Renal cortex interstitium (tissue), 3 donors: Measurements from ENCODE around the gene ALPG. TPM values are rescaled to one million over a fixed set of nuclear protein-coding genes. Genes with fewer than 3 reads are reported as not detected.

ENCODE experiments used
- polyA plus RNA-seq, 3 donors: library from polyadenylated mRNA; unstranded; fragments of 120-200 nt; gene quantifications; one replicate each; pipeline ENCODE4 v1.2.1, GENCODE V29; 2013; ENCODE audit not compliant: insufficient read length in 3 of 3

ALPG gene
- polyA plus RNA-seq, 3 donors = not detected

Other genes with a start within 250 kb of the ALPG start
- not detected for gene ALPP, start 28.1 kb upstream of the ALPG start, polyA plus RNA-seq
- under 1 TPM in 2 of 3 donors, not detected in 1; 0.06 to 0.07 TPM for gene ALPI, start 49.3 kb downstream of the ALPG start, polyA plus RNA-seq
- gene ECEL1, start 81.0 kb downstream of the ALPG start, polyA plus RNA-seq = 10 to 100 TPM; 13.8 to 27.8 (median 21.4) TPM
- under 1 TPM in 2 of 3 donors, not detected in 1; 0.09 to 0.83 TPM for gene PRSS56, start 113.5 kb downstream of the ALPG start, polyA plus RNA-seq
- gene CHRND, start 119.3 kb downstream of the ALPG start, polyA plus RNA-seq = 1 to 10 TPM in 1 of 3 donors, under 1 TPM in 2; 0.85 to 1.1 (median 0.87) TPM
- gene CHRNG, start 132.8 kb downstream of the ALPG start, polyA plus RNA-seq = 1 to 10 TPM; 1.1 to 1.6 (median 1.2) TPM
- gene TIGD1, start 143.7 kb downstream of the ALPG start, polyA plus RNA-seq = 10 to 100 TPM; 11.9 to 15.2 (median 14.3) TPM
- gene EIF4E2, start 143.8 kb downstream of the ALPG start, polyA plus RNA-seq = 100 to 1,000 TPM; 109 to 122 (median 121) TPM
- 10 to 100 TPM; 52.4 to 73.1 (median 66.4) TPM for gene EFHD1, start 226.8 kb downstream of the ALPG start, polyA plus RNA-seq